ENCODE data around the gene OTOA.

DNA sequence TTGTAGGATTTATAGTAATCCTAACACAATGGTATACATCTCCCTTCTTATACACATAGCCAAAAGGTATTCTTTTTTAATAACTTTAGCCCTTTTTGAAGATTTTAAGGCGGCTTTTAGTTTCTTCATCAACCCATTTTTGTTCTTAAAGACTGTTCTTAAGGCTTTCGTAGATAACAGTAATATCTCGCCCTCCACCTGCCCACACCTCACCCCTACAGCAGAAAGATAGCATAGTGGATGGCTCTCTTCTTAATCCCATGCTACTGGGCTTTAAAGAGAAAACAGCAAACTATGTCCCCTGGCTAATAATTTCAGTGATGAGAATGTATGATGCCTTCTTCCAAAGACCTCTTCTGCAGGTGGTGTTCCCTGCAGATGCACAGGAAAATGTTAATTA, 20.0 kb upstream of the OTOA start:
- TF ChIP-seq, protein P1, sequence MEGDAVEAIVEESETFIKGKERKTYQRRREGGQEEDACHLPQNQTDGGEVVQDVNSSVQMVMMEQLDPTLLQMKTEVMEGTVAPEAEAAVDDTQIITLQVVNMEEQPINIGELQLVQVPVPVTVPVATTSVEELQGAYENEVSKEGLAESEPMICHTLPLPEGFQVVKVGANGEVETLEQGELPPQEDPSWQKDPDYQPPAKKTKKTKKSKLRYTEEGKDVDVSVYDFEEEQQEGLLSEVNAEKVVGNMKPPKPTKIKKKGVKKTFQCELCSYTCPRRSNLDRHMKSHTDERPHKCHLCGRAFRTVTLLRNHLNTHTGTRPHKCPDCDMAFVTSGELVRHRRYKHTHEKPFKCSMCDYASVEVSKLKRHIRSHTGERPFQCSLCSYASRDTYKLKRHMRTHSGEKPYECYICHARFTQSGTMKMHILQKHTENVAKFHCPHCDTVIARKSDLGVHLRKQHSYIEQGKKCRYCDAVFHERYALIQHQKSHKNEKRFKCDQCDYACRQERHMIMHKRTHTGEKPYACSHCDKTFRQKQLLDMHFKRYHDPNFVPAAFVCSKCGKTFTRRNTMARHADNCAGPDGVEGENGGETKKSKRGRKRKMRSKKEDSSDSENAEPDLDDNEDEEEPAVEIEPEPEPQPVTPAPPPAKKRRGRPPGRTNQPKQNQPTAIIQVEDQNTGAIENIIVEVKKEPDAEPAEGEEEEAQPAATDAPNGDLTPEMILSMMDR (IDR thresholded peaks at IDR 0.05) = no peak
- TF ChIP-seq ZFX (IDR thresholded peaks at IDR 0.05; ENCODE audit: borderline replicate concordance) = no peak
